Renal pelvis (tissue), 4 donors: ENCODE measurements around the gene PPP1R14C. TPM values are rescaled to one million over a fixed set of nuclear protein-coding genes. Genes with fewer than 3 reads are reported as not detected.
"Not testable (repeated sequence)": the region's sequence is repeated elsewhere in the genome, so short reads cannot be mapped to it uniquely, and the experiment has no call there.

Experiments
- DNase-seq: peaks from one replicate; pipeline ENCODE4 v3.0.0-alpha.2; 2013
- polyA plus RNA-seq, 3 donors: library from polyadenylated mRNA; unstranded; fragments of 120-200 nt; gene quantifications; one replicate each; pipeline ENCODE4 v1.2.1, GENCODE V29; 2013; ENCODE audit not compliant: insufficient read length in 3 of 3

PPP1R14C gene
- polyA plus RNA-seq, 3 donors: 22.9 to 25.7 (median 25.5) TPM

DNA sequence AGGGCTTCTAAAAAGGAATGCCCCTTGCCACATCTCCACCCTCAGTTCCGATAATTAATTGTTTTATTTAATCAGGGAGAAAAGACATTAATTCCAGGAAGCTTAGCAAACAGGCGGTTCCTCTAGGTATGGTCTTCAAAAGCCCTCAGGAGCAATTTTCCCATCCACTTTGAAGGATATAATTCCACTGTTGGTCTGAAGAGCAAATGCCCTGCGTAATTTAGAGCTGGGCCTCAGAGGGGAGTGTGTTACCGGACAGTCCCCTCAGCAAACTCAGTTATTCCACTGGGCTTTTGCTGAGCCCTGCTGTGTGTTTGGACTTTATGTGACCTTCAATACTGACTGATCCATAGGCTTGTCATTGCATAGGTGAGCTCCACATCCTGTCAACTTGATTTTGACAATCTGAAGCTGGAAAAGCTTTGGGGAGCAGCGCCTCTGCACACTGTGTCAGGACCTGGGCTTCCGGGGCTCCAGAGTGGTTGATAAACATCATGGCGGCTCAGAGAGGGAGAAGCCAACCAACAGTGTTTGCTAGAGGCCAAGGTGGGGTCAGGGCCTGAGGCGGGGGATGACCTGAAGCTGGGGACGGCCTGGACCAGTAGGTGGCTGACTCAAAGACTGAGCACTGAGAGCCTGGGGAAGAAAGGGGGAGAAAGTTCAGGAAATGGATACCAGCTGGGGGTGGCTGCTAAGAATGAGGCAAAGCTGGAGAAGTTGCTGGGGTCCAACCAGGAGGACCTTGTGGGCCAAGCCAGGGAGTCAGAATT, 43.5 kb downstream of the PPP1R14C start:
- no peak for DNase-seq

DNA sequence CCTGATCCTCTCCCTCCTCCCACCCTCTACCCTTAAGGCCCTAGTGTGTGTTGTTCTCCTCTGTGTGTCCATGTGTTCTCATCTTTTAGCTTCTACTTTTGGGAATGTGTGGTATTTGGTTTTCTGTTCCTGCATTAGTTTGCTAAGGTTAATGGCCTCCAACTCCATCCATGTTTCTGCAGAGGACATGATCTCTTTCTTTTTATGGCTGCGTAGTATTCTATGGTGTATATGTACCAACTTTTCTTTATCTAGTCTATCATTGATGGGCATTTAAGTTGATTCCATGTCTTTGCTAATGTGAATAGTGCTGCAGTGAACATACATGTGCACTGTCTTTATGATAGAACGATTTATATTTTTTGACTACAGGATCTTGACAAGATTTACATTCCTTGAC, 44.6 kb downstream of the PPP1R14C start:
- DNase-seq: not testable (repeated sequence)

DNA sequence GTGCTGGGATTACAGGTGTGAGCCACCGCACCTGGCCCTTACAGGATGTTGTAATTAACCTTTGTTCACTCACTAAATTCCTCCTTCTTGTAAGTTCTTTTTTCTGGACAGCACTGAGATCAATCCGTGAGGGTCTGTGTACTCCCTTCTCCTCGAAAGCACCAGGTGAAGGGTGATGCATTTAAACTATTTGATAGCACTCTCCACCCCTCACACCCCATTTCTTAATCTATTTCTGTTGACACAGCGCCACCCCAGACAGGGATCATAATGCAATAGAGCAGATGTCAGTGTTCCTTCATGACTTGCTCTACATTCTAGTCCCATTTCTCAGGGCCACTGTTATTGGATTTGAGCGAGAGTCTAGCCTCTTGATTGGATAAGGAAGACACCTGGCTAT, 46.3 kb downstream of the PPP1R14C start:
- no peak for DNase-seq

GRCh38 chr6:150191809-150192208, 49.0 kb downstream of the PPP1R14C start:
- no peak for DNase-seq

DNA sequence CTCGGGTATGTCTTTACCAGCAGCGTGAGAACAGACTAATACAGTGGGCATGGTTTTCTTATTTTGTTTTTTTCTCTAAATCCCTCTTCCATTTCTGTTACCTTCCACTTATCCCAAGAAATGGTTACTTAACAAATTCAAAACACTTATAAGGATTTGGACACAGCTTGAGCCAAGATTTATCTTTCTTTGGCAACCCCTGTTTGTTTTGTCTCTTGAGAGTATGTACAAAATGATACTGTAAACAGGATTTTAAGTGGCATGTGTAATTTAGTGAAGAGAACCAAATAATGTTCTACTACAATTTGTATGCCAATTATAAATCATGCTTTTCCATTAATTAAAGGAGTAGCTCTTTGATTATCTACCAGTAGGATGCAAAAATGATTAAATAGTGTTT, 51.4 kb downstream of the PPP1R14C start:
- no peak for DNase-seq

DNA sequence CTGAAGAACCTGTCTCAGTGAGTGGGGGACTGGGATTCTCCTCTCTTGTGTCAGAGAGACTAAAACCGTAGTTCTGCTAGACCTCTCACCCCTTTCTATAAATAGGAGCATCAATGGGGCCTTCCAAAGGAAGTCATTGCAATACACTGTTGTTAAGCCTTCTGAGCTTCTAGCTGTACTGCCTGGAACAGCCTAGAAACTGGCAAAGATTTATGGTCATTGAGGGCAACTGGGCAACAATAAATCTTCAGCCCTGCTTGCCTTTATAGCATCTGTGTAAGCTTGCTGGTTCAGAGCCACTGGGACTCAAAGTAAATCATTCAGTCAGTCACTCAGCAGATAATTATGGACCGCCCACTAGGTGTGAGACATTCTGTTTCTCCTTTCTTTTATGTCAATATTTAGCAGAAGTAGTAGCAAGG, 53.2 kb downstream of the PPP1R14C start:
- DNase-seq: peak; percentile 95

- DNase-seq: no peak
Observed at GRCh38 chr6:150196942-150197745, 54.3 kb downstream of the PPP1R14C start.

DNA sequence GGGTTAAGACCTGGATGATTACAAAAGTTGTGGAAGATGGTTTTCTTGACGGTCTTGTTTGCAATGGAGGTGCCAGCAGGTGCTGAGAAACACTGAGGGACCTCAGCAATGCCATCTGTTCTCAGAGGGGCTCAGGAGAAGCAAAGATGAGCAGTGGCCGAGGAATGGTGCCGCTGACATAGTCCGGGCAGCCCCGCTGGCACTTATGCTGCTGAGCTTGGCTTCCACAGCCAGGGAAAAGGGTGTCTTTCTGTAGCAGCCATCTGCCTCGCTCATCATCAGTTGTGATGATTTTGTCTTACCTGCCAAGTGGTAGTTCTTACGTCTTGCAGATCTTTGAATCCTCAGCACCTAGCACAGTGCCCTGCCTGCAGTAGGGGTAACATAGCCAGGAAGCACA, 55.7 kb downstream of the PPP1R14C start:
- DNase-seq: no peak

DNA sequence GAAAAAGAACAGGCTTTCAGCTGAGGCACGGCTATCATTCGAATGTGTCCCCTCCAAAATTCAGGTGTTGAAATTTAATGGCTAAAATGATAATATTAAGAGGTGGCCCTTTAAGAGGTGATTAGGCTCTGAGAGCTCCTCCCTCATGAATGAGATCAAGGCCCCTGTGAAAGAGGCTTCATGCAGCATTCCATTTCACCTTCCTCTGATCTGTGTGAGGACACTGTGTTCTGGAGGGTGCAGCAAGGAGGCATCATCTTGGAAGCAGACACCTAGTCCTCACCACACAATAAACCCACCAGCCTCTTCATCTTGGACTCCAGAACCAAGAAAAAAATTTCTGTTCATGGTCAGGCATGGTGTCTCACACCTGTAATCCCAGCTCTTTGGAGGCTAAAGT, 56.4 kb downstream of the PPP1R14C start:
- no peak for DNase-seq

DNA sequence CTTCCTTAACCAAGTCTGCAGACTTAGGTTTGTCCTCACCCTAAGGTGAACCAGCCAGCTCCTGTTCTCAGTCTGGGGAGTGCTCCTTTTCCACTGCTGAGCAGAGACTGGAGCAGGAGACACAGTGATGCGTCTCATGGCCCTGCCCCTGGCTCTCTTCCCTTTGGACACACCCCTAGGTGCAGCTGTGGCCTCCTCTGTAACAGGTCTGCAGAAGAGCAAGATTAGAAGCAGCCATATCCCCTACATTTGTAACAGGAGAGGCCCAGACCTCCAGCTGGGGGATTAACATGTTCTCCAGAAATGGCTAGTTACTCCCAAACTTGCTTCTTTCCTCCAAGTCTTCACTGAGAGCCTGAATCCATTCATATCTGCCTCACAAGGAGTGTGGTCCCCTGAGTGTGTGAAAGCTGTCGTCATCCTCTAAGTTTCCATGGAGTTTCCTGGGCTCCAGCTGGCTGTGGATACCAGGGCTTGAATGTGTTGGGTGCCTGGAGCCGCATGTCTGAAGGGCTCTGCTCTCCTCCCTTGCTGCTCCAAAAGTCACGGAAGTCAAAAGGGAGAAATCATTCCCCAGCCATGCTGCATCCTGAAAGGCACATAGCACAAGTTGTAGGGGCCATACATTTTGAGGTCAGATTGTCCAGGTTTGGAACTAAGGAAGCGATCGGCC, 57.7 kb downstream of the PPP1R14C start:
- no peak for DNase-seq

- no peak for DNase-seq
Observed at GRCh38 chr6:150201285-150201684, 58.4 kb downstream of the PPP1R14C start.

DNA sequence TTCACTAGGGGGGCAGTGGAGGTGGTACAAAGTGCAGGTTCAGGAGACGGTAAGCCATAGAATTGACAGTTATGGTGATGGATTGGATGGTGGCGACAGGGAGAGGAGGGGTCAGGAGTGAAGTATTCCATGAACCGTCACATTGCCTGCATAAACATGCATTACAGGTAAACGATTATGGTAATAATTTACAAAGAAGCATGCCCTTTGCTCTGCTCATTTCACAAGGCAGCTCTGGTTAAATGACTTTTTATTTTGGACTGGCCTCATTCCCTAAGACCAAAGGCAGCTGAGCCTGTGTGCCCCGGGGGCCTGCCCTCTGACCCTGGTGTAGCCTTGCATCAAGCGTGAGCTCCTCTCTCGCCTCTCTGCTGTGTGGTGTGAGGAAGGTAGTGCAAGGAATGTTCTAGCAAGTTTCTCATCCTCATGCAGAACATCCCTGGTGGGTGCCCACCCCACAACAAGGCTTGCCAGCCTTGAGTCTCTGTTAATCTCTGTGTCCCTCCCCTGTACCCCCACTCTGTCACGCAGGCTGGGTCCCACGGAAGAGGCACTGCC, 59.0 kb downstream of the PPP1R14C start:
- DNase-seq: peak; percentile 60

DNA sequence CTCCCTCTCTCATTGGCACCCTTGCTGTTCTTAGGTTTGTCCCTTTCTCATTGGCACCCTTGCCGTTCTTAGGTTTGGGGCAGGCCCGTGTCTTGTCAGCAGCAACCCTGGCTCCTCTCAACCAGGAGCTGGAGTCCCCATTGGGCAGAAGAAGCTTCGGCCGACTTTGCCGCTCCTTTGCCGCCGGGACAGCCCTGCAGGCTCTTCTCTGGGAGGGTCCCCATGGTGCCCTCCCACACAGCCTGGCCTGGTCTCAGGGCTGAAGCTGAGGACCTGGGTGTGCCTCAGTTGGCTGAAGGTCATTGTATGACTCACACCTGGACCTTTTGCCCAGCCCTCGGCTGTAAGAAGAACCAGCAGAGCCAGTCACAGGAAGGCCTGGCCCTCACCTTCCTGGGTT, 59.6 kb downstream of the PPP1R14C start:
- no peak for DNase-seq

- no peak for DNase-seq
Observed at GRCh38 chr6:150202934-150203333, 60.1 kb downstream of the PPP1R14C start.

DNA sequence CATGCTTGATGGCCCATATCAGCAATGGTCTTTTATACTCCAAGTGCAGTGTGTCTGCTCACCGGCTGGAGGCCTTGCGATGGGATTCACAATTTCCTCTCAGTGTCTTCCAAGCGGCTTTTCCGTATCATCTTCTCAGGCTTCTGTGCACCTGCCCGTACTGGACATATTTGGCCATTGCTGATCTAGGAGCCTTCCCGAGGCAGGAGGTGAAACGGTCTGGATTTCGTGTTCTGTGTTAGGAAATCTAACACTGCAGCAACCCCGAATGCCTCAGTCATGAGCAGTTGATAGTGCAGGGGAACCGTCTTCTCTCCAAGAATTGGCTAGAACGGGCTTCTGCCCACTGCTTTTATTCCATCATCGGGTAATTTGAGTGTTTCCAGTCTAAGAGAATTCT, 60.5 kb downstream of the PPP1R14C start:
- no peak for DNase-seq

DNA sequence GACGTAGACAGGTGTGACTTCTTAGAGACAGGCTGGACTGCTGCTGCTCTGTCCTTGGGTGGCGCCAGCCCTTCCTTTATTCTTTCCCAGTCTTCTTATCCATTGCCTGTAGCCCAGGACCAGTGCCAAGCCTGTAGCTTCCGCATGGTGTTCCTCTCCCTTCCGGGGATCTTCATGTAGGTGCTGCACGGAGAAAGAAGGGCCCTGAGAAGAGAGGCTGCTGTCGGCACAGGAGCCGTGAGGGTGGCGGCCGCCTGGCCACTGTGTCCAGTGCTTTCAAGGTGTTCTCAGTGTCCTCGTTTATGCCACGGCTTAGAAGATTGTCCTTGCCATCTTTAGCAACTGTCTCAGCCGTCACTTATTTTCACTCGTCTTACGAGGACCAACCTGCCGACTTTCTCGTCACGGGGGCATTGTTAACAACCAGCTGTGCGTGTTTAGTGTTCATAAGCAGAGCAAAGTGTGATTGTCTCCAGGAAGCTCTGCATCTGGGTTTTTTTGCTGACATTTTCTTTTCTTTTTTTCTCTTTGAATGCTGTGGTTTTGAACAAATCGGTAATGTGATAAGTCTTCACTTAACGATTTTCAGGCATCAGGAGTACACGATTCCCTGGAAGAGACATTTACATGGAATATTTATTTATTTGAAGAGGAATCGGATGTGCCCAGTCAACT, 61.2 kb downstream of the PPP1R14C start:
- DNase-seq: no peak

DNA sequence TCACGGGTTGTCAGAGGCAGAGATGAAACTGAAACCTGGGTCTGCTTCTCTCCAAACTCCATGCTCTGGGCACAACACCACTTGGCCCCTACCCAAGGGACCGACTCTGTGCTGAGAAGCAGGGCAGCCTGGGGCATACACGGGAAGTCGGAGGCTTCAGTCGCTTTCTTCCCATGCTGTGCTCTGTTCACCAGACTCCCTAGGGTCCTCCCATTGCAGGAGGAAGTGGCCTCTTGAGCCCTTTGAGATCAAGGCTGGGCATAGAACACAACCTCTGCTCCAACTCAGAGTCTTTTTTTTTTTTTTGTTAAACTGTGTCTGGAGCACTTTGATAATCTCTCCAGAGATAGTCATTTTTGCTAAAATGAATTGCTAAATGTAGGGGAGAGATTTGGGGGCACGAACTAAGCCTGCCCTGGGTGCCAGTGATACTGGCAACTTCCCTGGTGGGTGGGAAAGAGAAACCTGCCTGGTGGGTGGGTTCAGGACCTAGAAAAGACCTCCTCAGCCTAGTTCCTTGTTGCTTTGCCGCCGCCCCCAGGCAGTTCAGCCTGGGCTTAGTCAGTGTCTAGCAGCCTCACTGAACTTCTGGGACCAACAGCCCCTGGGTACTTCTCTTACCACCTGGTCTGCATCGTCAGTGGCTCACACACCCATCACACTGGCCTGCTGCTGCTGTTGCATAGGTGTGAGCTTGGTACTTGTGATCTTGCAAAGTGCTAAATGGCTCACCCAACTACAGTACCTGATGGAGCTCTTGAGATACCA, 62.0 kb downstream of the PPP1R14C start:
- no peak for DNase-seq

- no peak for DNase-seq
Observed at GRCh38 chr6:150207931-150208570, 65.2 kb downstream of the PPP1R14C start.

DNA sequence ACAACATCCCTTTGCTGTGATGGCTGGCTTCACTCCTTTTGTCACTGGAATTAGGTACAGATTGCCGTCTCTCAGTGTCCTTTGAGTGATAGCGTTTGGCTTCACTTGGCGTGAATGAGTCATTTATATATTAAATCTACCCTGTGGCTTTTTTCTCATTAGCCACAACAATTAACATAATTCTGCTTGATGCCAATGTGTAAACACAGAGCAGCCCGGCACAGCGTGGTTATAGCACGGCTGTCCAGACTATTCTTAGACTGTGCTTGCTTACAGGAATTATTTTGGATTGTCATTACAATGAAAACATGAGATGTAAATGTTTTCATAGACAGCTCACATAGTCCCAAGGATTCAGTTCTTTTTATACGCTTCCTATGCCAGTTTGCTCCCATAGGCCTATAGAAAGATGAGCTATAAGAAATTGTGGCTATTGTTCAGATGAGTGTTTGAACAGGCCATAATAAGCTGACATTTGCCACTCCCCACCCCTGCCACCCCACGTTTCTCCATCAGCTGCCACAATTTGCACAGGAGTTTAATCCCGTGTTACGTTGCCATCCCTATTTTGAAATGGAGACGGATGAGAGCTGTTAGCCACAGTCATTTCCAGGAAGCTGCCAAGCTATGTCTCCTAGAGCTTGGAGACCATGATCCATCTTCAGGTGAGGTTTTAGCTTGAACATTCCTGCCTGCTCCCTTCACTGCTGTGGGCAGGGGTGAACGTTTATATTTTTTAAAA, 65.9 kb downstream of the PPP1R14C start:
- DNase-seq: no peak

- DNase-seq: no peak
Observed at GRCh38 chr6:150209415-150209814, 66.6 kb downstream of the PPP1R14C start.
